HepG2 (cell line): ENCODE measurements around the gene JADE2. TPM values are rescaled to one million over a fixed set of nuclear protein-coding genes. Genes with fewer than 3 reads are reported as not detected.

Experiments used
- CAMTA2 ChIP-seq: sonication (generic); formaldehyde crosslinking; IDR thresholded peaks from 2 replicates; pipeline ENCODE4 v1.4.0; 2020; ENCODE audit warnings: mild to moderate bottlenecking, missing genetic modification reagents, borderline replicate concordance
- RCOR2 ChIP-seq: IDR thresholded peaks from 2 replicates; pipeline ENCODE4 v1.6.1; 2016; ENCODE audit warnings: missing biosample characterization, missing genetic modification reagents
- ZBTB8A ChIP-seq: sonication (generic); formaldehyde crosslinking; IDR thresholded peaks from 2 replicates; pipeline ENCODE4 v1.4.0; 2020; ENCODE audit warnings: mild to moderate bottlenecking, low read depth, missing genetic modification reagents, borderline replicate concordance
- ZNF430 ChIP-seq: sonication (generic); formaldehyde crosslinking; IDR thresholded peaks from 2 replicates; pipeline ENCODE4 v1.9.0; 2021; ENCODE audit warnings: mild to moderate bottlenecking, missing genetic modification reagents
- ZNF747 ChIP-seq: sonication (generic); formaldehyde crosslinking; IDR thresholded peaks from 2 replicates; pipeline ENCODE4 v1.8.1; 2023; ENCODE audit warnings: missing genetic modification reagents, mild to moderate bottlenecking, borderline replicate concordance
- ZNF772 ChIP-seq: sonication (generic); formaldehyde crosslinking; IDR thresholded peaks from 2 replicates; pipeline ENCODE4 v1.5.0; 2020; ENCODE audit warnings: mild to moderate bottlenecking, missing genetic modification reagents
- ZSCAN30 ChIP-seq: sonication (generic); formaldehyde crosslinking; IDR thresholded peaks from 2 replicates; pipeline ENCODE4 v1.5.0; 2020; ENCODE audit warnings: mild to moderate bottlenecking, missing genetic modification reagents
- polyA plus RNA-seq, 8 experiments: library from polyadenylated mRNA; depleted of rRNA in 3 of 8; stranded (reverse) in 7 of 8; unstranded in 1 of 8; fragments of >200 nt; fragmentation: Illumina TruSeq in 4 of 8; extraction: Trizol in 4 of 8; gene quantifications; 2 replicates each; pipeline versions ENCODE4 v1.2.1 to v1.2.3, GENCODE V29; 2011 to 2016; ENCODE audit warnings: low read depth in 4 of 8, missing spikeins in 1 of 8, mixed read lengths in 1 of 8; ENCODE audit not compliant: insufficient read depth in 1 of 8
- total RNA-seq, 5 experiments: library from RNA; depleted of rRNA; stranded (reverse); fragments of >200 nt; fragmentation: Illumina TruSeq; extraction: Trizol; gene quantifications; 2 replicates each; pipeline ENCODE4 v1.2.3, GENCODE V29; 2016; ENCODE audit warnings: low read depth in 1 of 5
- TF ChIP-seq, protein P1 (sequence below): sonication (generic); formaldehyde crosslinking; IDR thresholded peaks from 2 replicates; pipeline ENCODE4 v1.4.0; 2020; ENCODE audit warnings: mild to moderate bottlenecking, missing genetic modification reagents
- TF ChIP-seq, protein P2 (sequence below): sonication (generic); formaldehyde crosslinking; IDR thresholded peaks from 2 replicates; pipeline ENCODE4 v1.8.1; 2023; ENCODE audit warnings: mild to moderate bottlenecking, missing genetic modification reagents
- TF ChIP-seq, protein P3 (sequence below): sonication (generic); formaldehyde crosslinking; IDR thresholded peaks from 2 replicates; pipeline ENCODE4 v1.4.0; 2020; ENCODE audit warnings: low read depth, missing genetic modification reagents
- TF ChIP-seq, protein P4 (sequence below): sonication (generic); formaldehyde crosslinking; conservative IDR thresholded peaks from 2 replicates; pipeline ENCODE4 v1.4.0; 2020; ENCODE audit warnings: mild to moderate bottlenecking, missing genetic modification reagents, moderate library complexity

The JADE2 gene
- total and polyA plus RNA-seq, 2 of the 13 experiments (the other 11 are each of a cell fraction or from before 2014, with no cell fraction given) = 7.5 to 15.1 TPM

DNA sequence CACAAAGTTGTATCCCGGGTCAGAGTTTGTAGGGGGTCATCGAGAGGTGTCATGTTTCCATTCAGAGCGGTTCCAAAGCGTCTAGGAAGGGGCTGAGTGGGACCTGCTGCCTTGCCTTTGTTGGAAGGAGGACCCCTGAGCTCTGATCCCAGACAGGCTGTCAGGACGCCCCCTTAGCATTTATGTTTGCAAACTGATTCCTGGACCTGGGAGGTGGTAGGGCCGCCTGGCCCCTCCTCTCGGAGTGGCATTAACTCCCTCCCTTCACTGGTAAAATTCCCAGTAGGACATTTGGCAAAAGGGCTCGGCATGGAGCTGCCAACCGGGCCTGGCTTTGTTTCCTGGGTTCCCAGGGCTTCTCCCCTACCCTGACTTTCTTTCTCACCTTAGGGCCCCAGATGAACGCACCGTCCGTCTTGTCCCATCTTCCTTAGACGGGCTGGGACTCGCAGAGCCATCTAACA is 2.5 kb downstream of the JADE2 start (continued):
- TF ChIP-seq, protein P1, sequence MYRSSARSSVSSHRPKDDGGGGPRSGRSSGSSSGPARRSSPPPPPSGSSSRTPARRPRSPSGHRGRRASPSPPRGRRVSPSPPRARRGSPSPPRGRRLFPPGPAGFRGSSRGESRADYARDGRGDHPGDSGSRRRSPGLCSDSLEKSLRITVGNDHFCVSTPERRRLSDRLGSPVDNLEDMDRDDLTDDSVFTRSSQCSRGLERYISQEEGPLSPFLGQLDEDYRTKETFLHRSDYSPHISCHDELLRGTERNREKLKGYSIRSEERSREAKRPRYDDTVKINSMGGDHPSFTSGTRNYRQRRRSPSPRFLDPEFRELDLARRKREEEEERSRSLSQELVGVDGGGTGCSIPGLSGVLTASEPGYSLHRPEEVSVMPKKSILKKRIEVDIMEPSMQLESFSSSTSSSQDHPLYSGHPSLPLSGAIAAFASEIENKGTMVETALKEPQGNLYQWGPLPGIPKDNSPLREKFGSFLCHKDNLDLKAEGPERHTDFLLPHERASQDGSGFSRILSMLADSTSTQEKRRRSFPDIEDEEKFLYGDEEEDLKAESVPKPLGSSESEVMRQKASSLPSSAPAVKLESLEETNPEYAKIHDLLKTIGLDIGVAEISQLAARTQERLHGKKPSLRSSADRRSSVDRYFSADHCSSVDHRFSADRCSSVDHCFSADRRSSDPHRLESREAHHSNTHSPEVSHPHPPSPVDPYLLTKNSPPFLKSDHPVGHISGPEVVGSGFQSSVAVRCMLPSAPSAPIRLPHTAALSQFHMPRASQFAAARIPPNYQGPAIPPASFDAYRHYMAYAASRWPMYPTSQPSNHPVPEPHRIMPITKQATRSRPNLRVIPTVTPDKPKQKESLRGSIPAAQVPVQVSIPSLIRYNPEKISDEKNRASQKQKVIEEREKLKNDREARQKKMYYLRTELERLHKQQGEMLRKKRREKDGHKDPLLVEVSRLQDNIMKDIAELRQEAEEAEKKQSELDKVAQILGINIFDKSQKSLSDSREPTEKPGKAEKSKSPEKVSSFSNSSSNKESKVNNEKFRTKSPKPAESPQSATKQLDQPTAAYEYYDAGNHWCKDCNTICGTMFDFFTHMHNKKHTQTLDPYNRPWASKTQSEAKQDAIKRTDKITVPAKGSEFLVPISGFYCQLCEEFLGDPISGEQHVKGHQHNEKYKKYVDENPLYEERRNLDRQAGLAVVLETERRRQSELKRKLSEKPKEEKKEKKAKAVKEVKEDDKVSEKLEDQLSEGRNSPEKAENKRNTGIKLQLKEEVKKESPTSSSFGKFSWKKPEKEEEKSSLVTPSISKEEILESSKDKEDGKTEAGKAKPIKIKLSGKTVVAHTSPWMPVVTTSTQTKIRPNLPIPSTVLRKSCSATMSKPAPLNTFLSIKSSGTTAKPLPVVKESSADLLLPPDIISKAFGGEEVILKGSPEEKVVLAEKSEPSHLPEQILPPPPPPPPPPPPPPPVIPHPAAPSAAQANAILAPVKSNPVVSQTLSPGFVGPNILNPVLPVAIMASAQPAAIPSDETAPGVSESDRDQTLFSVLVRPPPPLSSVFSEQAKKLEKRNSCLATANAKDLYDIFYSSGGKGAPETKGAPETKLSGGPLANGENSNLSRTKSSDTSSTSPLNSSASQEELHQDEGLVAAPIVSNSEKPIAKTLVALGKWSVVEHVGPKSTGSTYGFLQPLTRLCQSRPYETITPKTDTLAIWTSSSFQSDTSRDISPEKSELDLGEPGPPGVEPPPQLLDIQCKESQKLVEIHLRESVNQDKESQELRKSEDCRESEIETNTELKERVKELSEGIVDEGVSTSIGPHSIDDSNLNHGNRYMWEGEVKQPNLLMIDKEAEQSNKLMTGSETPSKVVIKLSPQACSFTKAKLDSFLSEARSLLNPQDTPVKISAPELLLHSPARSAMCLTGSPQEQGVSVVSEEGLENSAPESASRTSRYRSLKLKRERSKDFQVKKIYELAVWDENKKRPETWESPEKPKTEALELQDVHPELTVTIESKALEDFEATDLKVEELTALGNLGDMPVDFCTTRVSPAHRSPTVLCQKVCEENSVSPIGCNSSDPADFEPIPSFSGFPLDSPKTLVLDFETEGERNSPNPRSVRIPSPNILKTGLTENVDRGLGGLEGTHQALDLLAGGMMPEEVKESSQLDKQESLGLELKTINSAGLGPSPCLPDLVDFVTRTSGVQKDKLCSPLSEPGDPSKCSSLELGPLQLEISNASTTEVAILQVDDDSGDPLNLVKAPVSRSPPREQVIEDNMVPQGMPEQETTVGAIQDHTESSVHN (CRISPR knock-in tag) = 0 out of 2 replicates have a peak, but pooled peaks have one; percentile 8
- TF ChIP-seq ZNF747 (CRISPR knock-in tag) (no peak), ZNF772 (CRISPR knock-in tag) (peak; percentile 17; the same call in 1 of the 2 replicates), RCOR2 (CRISPR knock-in tag) (no peak), ZSCAN30 (CRISPR knock-in tag) (no peak), CAMTA2 (CRISPR knock-in tag) (peak; percentile 65; the same call in 1 of the 2 replicates), ZNF430 (no peak), ZBTB8A (CRISPR knock-in tag) (no peak)
- TF ChIP-seq, protein P2, sequence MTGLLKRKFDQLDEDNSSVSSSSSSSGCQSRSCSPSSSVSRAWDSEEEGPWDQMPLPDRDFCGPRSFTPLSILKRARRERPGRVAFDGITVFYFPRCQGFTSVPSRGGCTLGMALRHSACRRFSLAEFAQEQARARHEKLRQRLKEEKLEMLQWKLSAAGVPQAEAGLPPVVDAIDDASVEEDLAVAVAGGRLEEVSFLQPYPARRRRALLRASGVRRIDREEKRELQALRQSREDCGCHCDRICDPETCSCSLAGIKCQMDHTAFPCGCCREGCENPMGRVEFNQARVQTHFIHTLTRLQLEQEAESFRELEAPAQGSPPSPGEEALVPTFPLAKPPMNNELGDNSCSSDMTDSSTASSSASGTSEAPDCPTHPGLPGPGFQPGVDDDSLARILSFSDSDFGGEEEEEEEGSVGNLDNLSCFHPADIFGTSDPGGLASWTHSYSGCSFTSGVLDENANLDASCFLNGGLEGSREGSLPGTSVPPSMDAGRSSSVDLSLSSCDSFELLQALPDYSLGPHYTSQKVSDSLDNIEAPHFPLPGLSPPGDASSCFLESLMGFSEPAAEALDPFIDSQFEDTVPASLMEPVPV (CRISPR knock-in tag) = no peak
- TF ChIP-seq, protein P3, sequence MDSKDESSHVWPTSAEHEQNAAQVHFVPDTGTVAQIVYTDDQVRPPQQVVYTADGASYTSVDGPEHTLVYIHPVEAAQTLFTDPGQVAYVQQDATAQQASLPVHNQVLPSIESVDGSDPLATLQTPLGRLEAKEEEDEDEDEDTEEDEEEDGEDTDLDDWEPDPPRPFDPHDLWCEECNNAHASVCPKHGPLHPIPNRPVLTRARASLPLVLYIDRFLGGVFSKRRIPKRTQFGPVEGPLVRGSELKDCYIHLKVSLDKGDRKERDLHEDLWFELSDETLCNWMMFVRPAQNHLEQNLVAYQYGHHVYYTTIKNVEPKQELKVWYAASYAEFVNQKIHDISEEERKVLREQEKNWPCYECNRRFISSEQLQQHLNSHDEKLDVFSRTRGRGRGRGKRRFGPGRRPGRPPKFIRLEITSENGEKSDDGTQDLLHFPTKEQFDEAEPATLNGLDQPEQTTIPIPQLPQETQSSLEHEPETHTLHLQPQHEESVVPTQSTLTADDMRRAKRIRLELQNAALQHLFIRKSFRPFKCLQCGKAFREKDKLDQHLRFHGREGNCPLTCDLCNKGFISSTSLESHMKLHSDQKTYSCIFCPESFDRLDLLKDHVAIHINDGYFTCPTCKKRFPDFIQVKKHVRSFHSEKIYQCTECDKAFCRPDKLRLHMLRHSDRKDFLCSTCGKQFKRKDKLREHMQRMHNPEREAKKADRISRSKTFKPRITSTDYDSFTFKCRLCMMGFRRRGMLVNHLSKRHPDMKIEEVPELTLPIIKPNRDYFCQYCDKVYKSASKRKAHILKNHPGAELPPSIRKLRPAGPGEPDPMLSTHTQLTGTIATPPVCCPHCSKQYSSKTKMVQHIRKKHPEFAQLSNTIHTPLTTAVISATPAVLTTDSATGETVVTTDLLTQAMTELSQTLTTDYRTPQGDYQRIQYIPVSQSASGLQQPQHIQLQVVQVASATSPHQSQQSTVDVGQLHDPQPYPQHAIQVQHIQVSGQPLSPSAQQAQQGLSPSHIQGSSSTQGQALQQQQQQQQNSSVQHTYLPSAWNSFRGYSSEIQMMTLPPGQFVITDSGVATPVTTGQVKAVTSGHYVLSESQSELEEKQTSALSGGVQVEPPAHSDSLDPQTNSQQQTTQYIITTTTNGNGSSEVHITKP (CRISPR knock-in tag) = no peak
- TF ChIP-seq, protein P4, sequence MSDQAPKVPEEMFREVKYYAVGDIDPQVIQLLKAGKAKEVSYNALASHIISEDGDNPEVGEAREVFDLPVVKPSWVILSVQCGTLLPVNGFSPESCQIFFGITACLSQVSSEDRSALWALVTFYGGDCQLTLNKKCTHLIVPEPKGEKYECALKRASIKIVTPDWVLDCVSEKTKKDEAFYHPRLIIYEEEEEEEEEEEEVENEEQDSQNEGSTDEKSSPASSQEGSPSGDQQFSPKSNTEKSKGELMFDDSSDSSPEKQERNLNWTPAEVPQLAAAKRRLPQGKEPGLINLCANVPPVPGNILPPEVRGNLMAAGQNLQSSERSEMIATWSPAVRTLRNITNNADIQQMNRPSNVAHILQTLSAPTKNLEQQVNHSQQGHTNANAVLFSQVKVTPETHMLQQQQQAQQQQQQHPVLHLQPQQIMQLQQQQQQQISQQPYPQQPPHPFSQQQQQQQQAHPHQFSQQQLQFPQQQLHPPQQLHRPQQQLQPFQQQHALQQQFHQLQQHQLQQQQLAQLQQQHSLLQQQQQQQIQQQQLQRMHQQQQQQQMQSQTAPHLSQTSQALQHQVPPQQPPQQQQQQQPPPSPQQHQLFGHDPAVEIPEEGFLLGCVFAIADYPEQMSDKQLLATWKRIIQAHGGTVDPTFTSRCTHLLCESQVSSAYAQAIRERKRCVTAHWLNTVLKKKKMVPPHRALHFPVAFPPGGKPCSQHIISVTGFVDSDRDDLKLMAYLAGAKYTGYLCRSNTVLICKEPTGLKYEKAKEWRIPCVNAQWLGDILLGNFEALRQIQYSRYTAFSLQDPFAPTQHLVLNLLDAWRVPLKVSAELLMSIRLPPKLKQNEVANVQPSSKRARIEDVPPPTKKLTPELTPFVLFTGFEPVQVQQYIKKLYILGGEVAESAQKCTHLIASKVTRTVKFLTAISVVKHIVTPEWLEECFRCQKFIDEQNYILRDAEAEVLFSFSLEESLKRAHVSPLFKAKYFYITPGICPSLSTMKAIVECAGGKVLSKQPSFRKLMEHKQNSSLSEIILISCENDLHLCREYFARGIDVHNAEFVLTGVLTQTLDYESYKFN (CRISPR knock-in tag) = 0 out of 2 replicates have a peak, but pooled peaks have one; percentile 10
